IPS DF 6.9 (cell line): ENCODE results near the gene DMRT2.

ENCODE experiments used
- DNase-seq: peaks from one replicate; pipeline ENCODE4 v3.0.0-alpha.2; 2013; ENCODE audit warnings: low read depth, low spot score
- H3K27ac ChIP-seq: one replicate; pipeline ENCODE4 v1.5.1; 2013; ENCODE audit warnings: low read length, control low read depth
- H3K27me3 ChIP-seq: 2 replicates; pipeline ENCODE4 v1.6.1; 2013; ENCODE audit warnings: mild to moderate bottlenecking, low read length; ENCODE audit not compliant: control insufficient read depth, insufficient read depth
- H3K36me3 ChIP-seq: 2 replicates; pipeline ENCODE4 v1.6.1; 2013; ENCODE audit warnings: low read length; ENCODE audit not compliant: control insufficient read depth, insufficient read depth
- H3K4me1 ChIP-seq: 2 replicates; pipeline ENCODE4 v1.6.1; 2013; ENCODE audit warnings: low read length; ENCODE audit not compliant: control insufficient read depth, insufficient read depth
- H3K4me3 ChIP-seq: 2 replicates; pipeline ENCODE4 v1.5.1; 2013; ENCODE audit warnings: mild to moderate bottlenecking, low read length
- H3K9me3 ChIP-seq: 2 replicates; pipeline ENCODE4 v1.6.1; 2013; ENCODE audit warnings: low read length, inconsistent platforms; ENCODE audit not compliant: control insufficient read depth, insufficient read depth
- WGBS: extraction: QIAGEN DNeasy Blood & Tissue Kit; methylation state at CpG from one replicate; pipeline ENCODE4 v1.1.7; 2013; ENCODE audit warnings: mixed read lengths, missing lambda C conversion rate; ENCODE audit not compliant: insufficient read length, insufficient coverage; 5-methylcytosine and 5-hydroxymethylcytosine counted together

The DMRT2 gene

DNA sequence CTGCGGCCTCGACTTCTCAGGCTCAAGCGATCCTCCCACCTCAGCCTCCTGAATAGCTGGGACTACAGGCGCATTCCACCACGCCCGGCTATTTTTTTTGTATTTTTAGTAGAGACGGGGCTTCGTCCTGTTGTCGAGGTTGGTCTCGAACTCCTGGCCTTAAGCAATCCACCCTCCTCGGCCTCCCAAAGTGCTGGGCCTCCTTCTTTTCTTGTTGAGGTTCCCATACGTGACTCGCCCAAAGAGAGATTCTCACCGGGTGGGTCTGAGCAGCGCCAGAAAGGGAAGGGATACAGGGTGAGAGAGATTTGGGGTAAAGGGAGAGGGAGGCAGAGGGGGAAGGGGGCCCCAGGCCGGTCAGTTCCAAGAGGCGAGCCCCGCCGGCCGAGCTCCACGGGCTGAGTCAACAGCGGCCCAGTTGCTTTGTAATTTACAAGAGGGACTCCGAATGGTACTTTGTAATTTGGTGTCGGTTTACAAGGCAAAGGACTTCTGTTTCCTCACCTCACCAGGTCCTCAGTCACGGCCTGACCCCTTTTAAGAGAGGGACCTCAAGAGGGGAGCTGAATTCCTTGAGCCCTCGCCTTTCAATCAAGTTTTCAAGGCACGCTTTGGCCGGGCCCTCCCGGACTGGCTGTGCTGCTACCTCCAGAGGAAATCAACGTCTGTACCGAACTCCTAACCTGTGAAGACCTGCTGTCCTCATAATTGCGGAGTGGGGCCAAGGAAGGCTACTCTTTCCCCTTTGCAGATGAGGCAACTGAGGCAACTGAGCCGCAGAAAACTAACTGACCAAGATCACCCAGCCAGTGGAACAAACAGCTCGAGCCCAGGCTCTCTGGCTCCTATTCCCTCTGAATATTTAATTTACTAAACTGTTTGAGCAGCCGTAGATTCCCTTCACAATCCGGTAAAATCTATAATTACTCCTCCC is 3.3 kb upstream of the DMRT2 start:
- no peak overlapping the region for H3K27ac ChIP-seq
- no CpG with 5 or more reads among the region's 36 CpGs for WGBS
- H3K27me3 ChIP-seq = peaks cover 88% of the 10 kb centered on the region
- no peak for DNase-seq
- H3K4me1 ChIP-seq = peaks cover 6% of the 10 kb centered on the region; the same call in 1 of the 2 replicates
- no peaks in the 10 kb centered on the region for H3K36me3 ChIP-seq
- no peak overlapping the region for H3K4me3 ChIP-seq
- no peaks in the 10 kb centered on the region for H3K9me3 ChIP-seq

GRCh38 chr9:1047591-1048230 is 2.4 kb upstream of the DMRT2 start:
- H3K27me3 ChIP-seq = peaks cover 89% of the 10 kb centered on the region

DNA sequence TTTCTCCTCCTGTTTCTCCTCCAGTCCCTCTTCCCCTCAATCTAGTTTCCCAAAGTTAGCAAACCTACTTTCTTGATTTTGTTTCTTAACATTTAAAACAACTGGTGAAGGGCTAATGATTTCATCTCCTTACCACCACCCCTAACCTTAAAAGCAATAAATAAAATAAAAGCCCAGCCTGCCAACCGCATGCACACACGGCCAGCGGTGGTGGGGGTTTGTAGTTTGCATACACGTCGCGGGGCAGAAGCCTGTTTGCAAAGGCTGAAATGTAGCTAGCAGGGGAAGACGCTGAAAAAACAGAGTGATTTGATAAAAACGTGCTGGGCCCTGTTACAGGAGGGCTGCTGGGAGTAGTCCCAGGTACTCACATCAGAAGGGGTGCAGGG is 1.9 kb upstream of the DMRT2 start:
- Histone ChIP-seq H3K36me3 (no peaks in the 10 kb centered on the region), H3K9me3 (no peaks in the 10 kb centered on the region), H3K4me3 (no peak overlapping the region), H3K4me1 (peaks cover 7% of the 10 kb centered on the region; the same call in 1 of the 2 replicates), H3K27me3 (peaks cover 89% of the 10 kb centered on the region), H3K27ac (no peak overlapping the region)
- no CpG with 5 or more reads among the region's 8 CpGs for WGBS
- DNase-seq = no peak

More at GRCh38 chr9:1047591-1048230, 2.4 kb upstream of the DMRT2 start:
- H3K27ac ChIP-seq = no peak overlapping the region
- H3K4me1 ChIP-seq = peaks cover 6% of the 10 kb centered on the region; the same call in 1 of the 2 replicates
- DNase-seq = no peak
- no peak overlapping the region for H3K4me3 ChIP-seq
- no CpG with 5 or more reads among the region's 23 CpGs for WGBS
- no peaks in the 10 kb centered on the region for H3K9me3 ChIP-seq
- H3K36me3 ChIP-seq = no peaks in the 10 kb centered on the region

DNA sequence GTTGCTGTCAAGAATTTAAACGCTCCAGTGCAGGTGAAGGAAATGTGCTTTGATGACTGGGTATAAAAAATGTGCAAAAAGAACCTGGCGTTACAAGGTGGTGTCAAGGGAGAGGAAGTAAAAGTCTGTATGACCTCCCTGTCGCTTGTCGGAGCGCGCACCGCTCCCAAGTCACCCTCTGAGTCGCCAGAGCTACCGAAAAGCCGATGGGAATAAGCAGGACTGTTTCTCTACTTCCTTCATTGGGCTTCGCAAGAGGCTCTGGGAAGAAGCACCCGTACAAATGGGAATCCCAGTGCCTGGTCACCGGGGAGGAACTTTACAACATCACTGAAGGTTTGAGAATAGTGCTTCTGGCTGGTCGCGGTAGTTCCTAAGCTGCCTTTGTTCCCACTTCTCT is 1.3 kb upstream of the DMRT2 start:
- no CpG with 5 or more reads among the region's 15 CpGs for WGBS
- H3K36me3 ChIP-seq = no peaks in the 10 kb centered on the region

DNA sequence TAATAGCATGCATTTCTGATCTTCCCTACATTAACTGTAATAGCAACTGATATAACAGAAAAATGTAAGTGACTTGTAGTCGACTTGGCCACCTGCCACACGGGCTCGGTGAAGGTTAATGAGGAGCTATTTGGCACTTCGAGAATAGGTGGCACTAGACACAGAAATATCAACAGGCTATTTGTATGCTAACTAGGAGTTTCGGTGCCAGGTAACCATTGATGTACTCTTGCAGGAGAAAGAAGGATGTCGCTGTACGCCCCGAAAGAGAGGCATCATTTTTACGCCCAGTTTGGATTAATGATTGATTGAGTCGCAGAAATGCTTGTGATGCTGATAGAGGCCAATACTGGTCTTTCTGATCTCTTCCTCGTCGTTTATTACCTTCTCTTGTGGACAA is 516 bp upstream of the DMRT2 start:
- Histone ChIP-seq H3K27ac (no peak overlapping the region), H3K4me1 (peaks cover 7% of the 10 kb centered on the region; the same call in 1 of the 2 replicates), H3K9me3 (no peaks in the 10 kb centered on the region), H3K36me3 (no peaks in the 10 kb centered on the region), H3K27me3 (peaks cover 87% of the 10 kb centered on the region), H3K4me3 (no peak overlapping the region)
- no peak for DNase-seq
- WGBS = no CpG with 5 or more reads among the region's 12 CpGs

More for the DNA sequence above, 1.3 kb upstream of the DMRT2 start:
- Histone ChIP-seq H3K27ac (no peak overlapping the region), H3K4me3 (no peak overlapping the region), H3K4me1 (peaks cover 7% of the 10 kb centered on the region; the same call in 1 of the 2 replicates), H3K9me3 (no peaks in the 10 kb centered on the region), H3K27me3 (peaks cover 89% of the 10 kb centered on the region)
- no peak for DNase-seq

GRCh38 chr9:1051210-1051583 is 1.0 kb downstream of the DMRT2 start:
- no CpG with 5 or more reads among the region's 13 CpGs for WGBS

GRCh38 chr9:1051584-1052275 is 1.6 kb downstream of the DMRT2 start:
- peaks cover 71% of the 10 kb centered on the region for H3K27me3 ChIP-seq
- no peaks in the 10 kb centered on the region for H3K36me3 ChIP-seq
- no CpG with 5 or more reads among the region's 90 CpGs for WGBS
- H3K27ac ChIP-seq = no peak overlapping the region
- DNase-seq = no peak
- peak overlapping the region; percentile 23; the same call in 1 of the 2 replicates for H3K4me3 ChIP-seq
- peaks cover 1% of the 10 kb centered on the region; the same call in 1 of the 2 replicates for H3K4me1 ChIP-seq
- no peaks in the 10 kb centered on the region for H3K9me3 ChIP-seq

More at GRCh38 chr9:1051210-1051583, 1.0 kb downstream of the DMRT2 start:
- H3K27ac ChIP-seq = no peak overlapping the region
- H3K4me1 ChIP-seq = peaks cover 1% of the 10 kb centered on the region; the same call in 1 of the 2 replicates
- H3K9me3 ChIP-seq = no peaks in the 10 kb centered on the region
- no peaks in the 10 kb centered on the region for H3K36me3 ChIP-seq
- peaks cover 76% of the 10 kb centered on the region for H3K27me3 ChIP-seq
- peak overlapping the region; percentile 23; the same call in 1 of the 2 replicates for H3K4me3 ChIP-seq
- no peak for DNase-seq

DNA sequence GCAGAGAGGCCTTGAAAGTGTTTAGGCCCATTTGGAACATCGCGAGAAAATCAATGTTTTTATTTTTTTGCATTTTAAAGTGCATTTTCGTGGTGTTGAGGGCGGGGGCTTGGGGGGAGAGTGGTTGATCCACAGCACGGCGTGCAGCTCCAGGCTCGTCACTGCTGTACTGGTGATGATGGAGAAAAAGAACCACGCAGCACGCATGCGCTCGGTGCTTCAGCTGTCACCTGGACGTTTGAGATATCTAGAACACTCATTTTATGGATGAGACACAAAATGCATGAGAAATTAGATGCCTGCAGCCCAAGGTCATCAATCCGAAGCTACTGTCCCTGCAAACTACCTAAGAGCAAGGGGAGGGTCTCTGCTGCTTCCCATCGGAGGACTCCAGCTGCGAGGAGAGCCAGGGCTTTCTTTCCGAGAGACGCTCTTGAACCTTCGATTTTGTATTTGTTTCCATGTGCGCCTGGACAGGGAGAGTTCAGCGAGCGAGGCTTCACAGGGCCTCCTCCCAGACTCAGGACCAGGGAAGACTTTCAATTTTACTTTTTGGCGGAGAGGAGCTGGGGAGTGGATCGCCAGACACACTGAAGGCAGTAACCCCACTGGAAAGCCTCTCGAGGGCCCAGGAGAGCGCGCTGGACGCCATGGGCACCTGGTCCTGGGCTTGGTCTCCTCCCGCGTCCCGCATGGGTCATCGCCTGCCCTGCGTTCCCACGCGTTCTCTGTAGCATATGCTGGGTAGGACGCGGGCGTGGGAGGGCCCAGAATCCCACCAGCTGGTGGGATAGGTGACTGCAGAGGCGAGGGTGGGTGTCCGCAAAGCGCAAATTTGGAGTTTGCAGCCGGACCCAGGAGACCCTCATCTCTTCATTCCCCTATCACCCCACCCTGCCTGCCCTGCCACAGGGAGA is 2.5 kb downstream of the DMRT2 start:
- no peaks in the 10 kb centered on the region for H3K36me3 ChIP-seq
- no peak overlapping the region for H3K4me3 ChIP-seq
- H3K27me3 ChIP-seq = peaks cover 63% of the 10 kb centered on the region
- no CpG with 5 or more reads among the region's 41 CpGs for WGBS
- peaks cover 1% of the 10 kb centered on the region; the same call in 1 of the 2 replicates for H3K4me1 ChIP-seq
- H3K27ac ChIP-seq = no peak overlapping the region
- no peaks in the 10 kb centered on the region for H3K9me3 ChIP-seq
- no peak for DNase-seq

GRCh38 chr9:1053282-1053621 is 3.1 kb downstream of the DMRT2 start:
- H3K4me3 ChIP-seq = no peak overlapping the region
- H3K9me3 ChIP-seq = no peaks in the 10 kb centered on the region
- no peak for DNase-seq
- H3K4me1 ChIP-seq = peaks cover 1% of the 10 kb centered on the region; the same call in 1 of the 2 replicates
- H3K27me3 ChIP-seq = peaks cover 57% of the 10 kb centered on the region
- H3K36me3 ChIP-seq = no peaks in the 10 kb centered on the region
- H3K27ac ChIP-seq = no peak overlapping the region
- WGBS = no CpG with 5 or more reads among the region's 9 CpGs
